ENCODE measurements around the gene KCNMA1. TPM values are rescaled to one million over a fixed set of nuclear protein-coding genes. Genes with fewer than 3 reads are reported as not detected.

The KCNMA1 gene
- polyA plus RNA-seq, 3 donors: 3.1 to 4.1 (median 3.9) TPM

- no peak for DNase-seq (ENCODE audit: low read depth in 3 of 3, low spot score in 2 of 3)
Observed at GRCh38 chr10:77320971-77321471, 316.6 kb downstream of the KCNMA1 start.

- DNase-seq (ENCODE audit: low read depth in 3 of 3, low spot score in 2 of 3): no peak
Observed at GRCh38 chr10:77319557-77319956, 318.1 kb downstream of the KCNMA1 start.

GRCh38 chr10:77318739-77319138, 318.9 kb downstream of the KCNMA1 start:
- no peak for DNase-seq (ENCODE audit: low read depth in 3 of 3, low spot score in 2 of 3)

GRCh38 chr10:77317221-77317620, 320.4 kb downstream of the KCNMA1 start:
- DNase-seq (ENCODE audit: low read depth in 3 of 3, low spot score in 2 of 3): no peak

- no peak for DNase-seq (ENCODE audit: low read depth in 3 of 3, low spot score in 2 of 3)
Observed at GRCh38 chr10:77315496-77316129, 322.0 kb downstream of the KCNMA1 start.

GRCh38 chr10:77313066-77313750, 324.4 kb downstream of the KCNMA1 start:
- DNase-seq (ENCODE audit: low read depth in 3 of 3, low spot score in 2 of 3): no peak

GRCh38 chr10:77311186-77311585, 326.4 kb downstream of the KCNMA1 start:
- no peak for DNase-seq (ENCODE audit: low read depth in 3 of 3, low spot score in 2 of 3)

- DNase-seq (ENCODE audit: low read depth in 3 of 3, low spot score in 2 of 3): no peak
Observed at GRCh38 chr10:77310288-77310840, 327.2 kb downstream of the KCNMA1 start.

- DNase-seq (ENCODE audit: low read depth in 3 of 3, low spot score in 2 of 3): no peak
Observed at GRCh38 chr10:77309509-77309908, 328.1 kb downstream of the KCNMA1 start.

GRCh38 chr10:77309092-77309491, 328.5 kb downstream of the KCNMA1 start:
- no peak for DNase-seq (ENCODE audit: low read depth in 3 of 3, low spot score in 2 of 3)

GRCh38 chr10:77308084-77308732, 329.4 kb downstream of the KCNMA1 start:
- DNase-seq (ENCODE audit: low read depth in 3 of 3, low spot score in 2 of 3): no peak

- no peak for DNase-seq (ENCODE audit: low read depth in 3 of 3, low spot score in 2 of 3)
Observed at GRCh38 chr10:77306666-77307065, 330.9 kb downstream of the KCNMA1 start.

- no peak for DNase-seq (ENCODE audit: low read depth in 3 of 3, low spot score in 2 of 3)
Observed at GRCh38 chr10:77305650-77306632, 331.7 kb downstream of the KCNMA1 start.

GRCh38 chr10:77304192-77304591, 333.4 kb downstream of the KCNMA1 start:
- DNase-seq (ENCODE audit: low read depth in 3 of 3, low spot score in 2 of 3): no peak

- DNase-seq (ENCODE audit: low read depth in 3 of 3, low spot score in 2 of 3): no peak
Observed at GRCh38 chr10:77301305-77301730, 336.3 kb downstream of the KCNMA1 start.

GRCh38 chr10:77300682-77301302, 336.8 kb downstream of the KCNMA1 start:
- no peak for DNase-seq (ENCODE audit: low read depth in 3 of 3, low spot score in 2 of 3)

- no peak for DNase-seq (ENCODE audit: low read depth in 3 of 3, low spot score in 2 of 3)
Observed at GRCh38 chr10:77299320-77299719, 338.3 kb downstream of the KCNMA1 start.

- DNase-seq (ENCODE audit: low read depth in 3 of 3, low spot score in 2 of 3): no peak
Observed at GRCh38 chr10:77297393-77297739, 340.2 kb downstream of the KCNMA1 start.

GRCh38 chr10:77296534-77297392, 340.8 kb downstream of the KCNMA1 start:
- no peak for DNase-seq (ENCODE audit: low read depth in 3 of 3, low spot score in 2 of 3)
